A673 (cell line): ENCODE measurements around the gene PDE4B.
"Not testable (repeated sequence)": the region's sequence is repeated elsewhere in the genome, so short reads cannot be mapped to it uniquely, and the experiment has no call there.

Experiments
- EZH2 ChIP-seq: fragments of 200-600 bp; sonication (generic); IDR thresholded peaks from 2 replicates; pipeline ENCODE4 v1.6.1; 2017; ENCODE audit warnings: borderline replicate concordance, low read depth, mild to moderate bottlenecking, mixed read lengths, antibody characterized with exemption, low read length; ENCODE audit not compliant: poor library complexity, severe bottlenecking
- TF ChIP-seq, protein P1 (sequence below): fragments of 300-800, 200-600 bp; sonication (generic); conservative IDR thresholded peaks from 2 replicates; pipeline ENCODE4 v1.5.1; 2017; ENCODE audit warnings: low read depth, mild to moderate bottlenecking, antibody characterized with exemption, low read length, moderate library complexity, mixed read lengths

DNA sequence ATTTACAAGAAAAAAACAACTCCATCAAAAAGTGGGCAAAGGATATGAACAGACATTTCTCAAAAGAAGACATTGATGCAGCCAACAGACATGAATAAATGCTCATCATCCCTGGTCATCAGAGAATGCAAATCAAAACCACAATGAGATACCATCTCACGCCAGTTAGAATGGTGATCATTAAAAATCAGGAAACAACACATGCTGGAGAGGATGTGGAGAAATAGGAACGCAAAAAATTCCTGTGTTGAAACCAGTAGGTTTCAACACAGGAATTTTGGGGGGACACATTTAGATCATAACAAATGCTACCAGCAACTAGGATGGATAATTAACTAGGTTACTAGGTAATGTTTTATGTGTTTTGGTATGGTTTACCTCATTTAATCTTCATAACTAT, 529.8 kb downstream of the PDE4B start:
- TF ChIP-seq, protein P1, sequence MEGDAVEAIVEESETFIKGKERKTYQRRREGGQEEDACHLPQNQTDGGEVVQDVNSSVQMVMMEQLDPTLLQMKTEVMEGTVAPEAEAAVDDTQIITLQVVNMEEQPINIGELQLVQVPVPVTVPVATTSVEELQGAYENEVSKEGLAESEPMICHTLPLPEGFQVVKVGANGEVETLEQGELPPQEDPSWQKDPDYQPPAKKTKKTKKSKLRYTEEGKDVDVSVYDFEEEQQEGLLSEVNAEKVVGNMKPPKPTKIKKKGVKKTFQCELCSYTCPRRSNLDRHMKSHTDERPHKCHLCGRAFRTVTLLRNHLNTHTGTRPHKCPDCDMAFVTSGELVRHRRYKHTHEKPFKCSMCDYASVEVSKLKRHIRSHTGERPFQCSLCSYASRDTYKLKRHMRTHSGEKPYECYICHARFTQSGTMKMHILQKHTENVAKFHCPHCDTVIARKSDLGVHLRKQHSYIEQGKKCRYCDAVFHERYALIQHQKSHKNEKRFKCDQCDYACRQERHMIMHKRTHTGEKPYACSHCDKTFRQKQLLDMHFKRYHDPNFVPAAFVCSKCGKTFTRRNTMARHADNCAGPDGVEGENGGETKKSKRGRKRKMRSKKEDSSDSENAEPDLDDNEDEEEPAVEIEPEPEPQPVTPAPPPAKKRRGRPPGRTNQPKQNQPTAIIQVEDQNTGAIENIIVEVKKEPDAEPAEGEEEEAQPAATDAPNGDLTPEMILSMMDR, result not testable (repeated sequence)
- TF ChIP-seq EZH2, result not testable (repeated sequence)
